CD14-positive monocyte (primary cell): ENCODE results near the gene TRPM2. TPM values are rescaled to one million over a fixed set of nuclear protein-coding genes. Genes with fewer than 3 reads are reported as not detected.
A peak's percentile ranks its signal among the peaks of the same experiment; 100 is the strongest.

Experiments used
- DNase-seq, 3 donors: peaks; one replicate each; pipeline ENCODE4 v3.0.0-alpha.2; 2011 to 2022
- H2AFZ ChIP-seq: 2 replicates; pipeline ENCODE4 v1.6.0; 2012; ENCODE audit warnings: mild to moderate bottlenecking, low read depth, low read length, inconsistent platforms; ENCODE audit not compliant: insufficient read depth, poor library complexity, severe bottlenecking
- H3K27ac ChIP-seq, 2 donors: 1 replicate in 1 of 2; 2 replicates in 1 of 2; pipeline ENCODE4 v1.5.1; 2012 to 2013; ENCODE audit warnings: low read length in 2 of 2, control low read depth in 1 of 2, inconsistent platforms in 1 of 2, low read depth in 1 of 2, mild to moderate bottlenecking in 1 of 2
- H3K27me3 ChIP-seq, 2 donors: one replicate each; pipeline versions ENCODE4 v1.6.0 to v1.6.1; 2011 to 2013; ENCODE audit warnings: low read length in 2 of 2; ENCODE audit not compliant: control insufficient read depth in 2 of 2, insufficient read depth in 2 of 2
- H3K36me3 ChIP-seq, 2 donors: replicated peaks in 1 of 2; 1 replicate in 1 of 2; 2 replicates in 1 of 2; pipeline versions ENCODE4 v1.5.1 to v1.6.1; 2012 to 2013; ENCODE audit warnings: low read length in 2 of 2, control low read depth in 1 of 2, inconsistent platforms in 1 of 2, mild to moderate bottlenecking in 1 of 2; ENCODE audit not compliant: insufficient read depth in 2 of 2, control insufficient read depth in 1 of 2
- H3K4me1 ChIP-seq, 2 donors: 1 replicate in 1 of 2; 2 replicates in 1 of 2; pipeline versions ENCODE4 v1.5.1 to v1.6.1; 2012 to 2013; ENCODE audit warnings: low read length in 2 of 2, control low read depth in 1 of 2, inconsistent platforms in 1 of 2, mild to moderate bottlenecking in 1 of 2, moderate library complexity in 1 of 2; ENCODE audit not compliant: insufficient read depth in 2 of 2, control insufficient read depth in 1 of 2
- H3K4me2 ChIP-seq: replicated peaks from 2 replicates; pipeline ENCODE3; 2012; ENCODE audit warnings: low read length, moderate library complexity, mild to moderate bottlenecking; ENCODE audit not compliant: poor library complexity, severe bottlenecking; ENCODE audit errors: extremely low read depth
- H3K4me3 ChIP-seq, 3 experiments: fragments of 200-600 bp in 1 of 3; sonication (generic) in 1 of 3; replicated peaks in 1 of 3; 1 replicate in 2 of 3; 2 replicates in 1 of 3; pipeline ENCODE4 v1.5.1; 2011 to 2013; ENCODE audit warnings: low read length in 3 of 3, mild to moderate bottlenecking in 3 of 3, control low read depth in 2 of 3, low read depth in 2 of 3, inconsistent platforms in 1 of 3, moderate library complexity in 1 of 3
- H3K79me2 ChIP-seq: 2 replicates; pipeline ENCODE4 v1.6.0; 2012; ENCODE audit warnings: mild to moderate bottlenecking, control low read depth, inconsistent platforms, low read length, moderate library complexity; ENCODE audit not compliant: insufficient read depth
- H3K9ac ChIP-seq: 2 replicates; pipeline ENCODE4 v1.6.0; 2017; ENCODE audit warnings: low read length, mild to moderate bottlenecking; ENCODE audit not compliant: insufficient read depth, poor library complexity, severe bottlenecking
- H3K9me3 ChIP-seq, 2 donors: replicated peaks in 1 of 2; 1 replicate in 1 of 2; 2 replicates in 1 of 2; pipeline versions ENCODE4 v1.5.1 to v1.6.1; 2012 to 2013; ENCODE audit warnings: low read length in 2 of 2, control low read depth in 1 of 2; ENCODE audit not compliant: control insufficient read depth in 1 of 2, insufficient read depth in 1 of 2
- H4K20me1 ChIP-seq: 2 replicates; pipeline ENCODE4 v1.6.0; 2012; ENCODE audit warnings: mild to moderate bottlenecking, low read length, control low read depth, moderate library complexity; ENCODE audit not compliant: insufficient read depth
- H3K27ac Mint-ChIP-seq, 7 donors: one replicate each; pipeline ENCODE4 v1.8.0; 2020; ENCODE audit warnings: mild to moderate bottlenecking in 7 of 7, mixed read lengths in 7 of 7, moderate library complexity in 6 of 7, inconsistent platforms in 2 of 7
- H3K27me3 Mint-ChIP-seq, 3 donors: one replicate each; pipeline ENCODE4 v1.8.0; 2021 to 2022; ENCODE audit warnings: low read depth in 3 of 3, mild to moderate bottlenecking in 3 of 3, mixed read lengths in 3 of 3, moderate library complexity in 3 of 3, inconsistent platforms in 1 of 3
- H3K36me3 Mint-ChIP-seq, 2 donors: one replicate each; pipeline ENCODE4 v1.8.0; 2020; ENCODE audit warnings: mixed read lengths in 2 of 2, inconsistent platforms in 1 of 2, mild to moderate bottlenecking in 1 of 2
- H3K4me1 Mint-ChIP-seq: one replicate; pipeline ENCODE4 v1.8.0; 2020; ENCODE audit warnings: mild to moderate bottlenecking, mixed read lengths
- H3K4me3 Mint-ChIP-seq, 2 donors: one replicate each; pipeline ENCODE4 v1.8.0; 2020; ENCODE audit warnings: mild to moderate bottlenecking in 2 of 2, mixed read lengths in 2 of 2, moderate library complexity in 1 of 2
- H3K9me3 Mint-ChIP-seq, 7 donors: one replicate each; pipeline ENCODE4 v1.8.0; 2020 to 2022; ENCODE audit warnings: mixed read lengths in 7 of 7, mild to moderate bottlenecking in 6 of 7, moderate library complexity in 6 of 7, inconsistent platforms in 2 of 7
- CTCF ChIP-seq: fragments of 200-600 bp; IDR thresholded peaks from one replicate; pipeline ENCODE4 v1.8.0; 2022; ENCODE audit warnings: antibody characterized with exemption, mild to moderate bottlenecking
- WGBS: methylation state at CpG from one replicate; pipeline ENCODE4 v1.1.5; 2013; ENCODE audit warnings: missing lambda C conversion rate; ENCODE audit not compliant: insufficient coverage; 5-methylcytosine and 5-hydroxymethylcytosine counted together
- intact Hi-C, 2 donors: fragments of 100-400 bp; cut with micrococcal nuclease; formaldehyde crosslinking; loops; one replicate each; pipeline versions ENCODE4 v1.15.0 to v1.15.1; 2023
- polyA plus RNA-seq, 3 donors: library from polyadenylated mRNA; depleted of rRNA in 1 of 3; unstranded in 2 of 3; stranded (reverse) in 1 of 3; fragments of 300-500 nt in 2 of 3; fragments of >200 nt in 1 of 3; fragmentation: Illumina TruSeq in 2 of 3; gene quantifications; 1 replicate in 2 of 3; 2 replicates in 1 of 3; pipeline ENCODE4 v1.2.3, GENCODE V29; 2012 to 2021

TRPM2 gene
- polyA plus RNA-seq, 3 donors, result 7.6 to 21.6 (median 12.2) TPM

- no CpG with 5 or more reads among the region's 8 CpGs for WGBS
- Histone ChIP-seq H3K4me2 (no peak overlapping the region), H3K9ac (no peak overlapping the region), H3K79me2 (no peaks in the 10 kb centered on the region), H3K9me3 (peaks cover 0 to 22% of the 10 kb centered on the region in 2 donors), H4K20me1 (no peaks in the 10 kb centered on the region), H3K4me3 (no peak overlapping the region), H2AFZ (no peak overlapping the region), H3K4me1 (no peaks in the 10 kb centered on the region), H3K36me3 (peaks cover 78 to 88% of the 10 kb centered on the region in 2 donors), H3K27ac (no peak overlapping the region), H3K27me3 (no peaks in the 10 kb centered on the region)
- H3K36me3 Mint-ChIP-seq, result peaks cover 38 to 57% of the 10 kb centered on the region in 2 donors
- H3K4me3 Mint-ChIP-seq, result no peak overlapping the region
- DNase-seq, result no peak
- H3K27me3 Mint-ChIP-seq, result peaks cover 0 to 5% (median 0%) of the 10 kb centered on the region in 3 donors
- no peak for TF ChIP-seq CTCF
- H3K4me1 Mint-ChIP-seq, result no peaks in the 10 kb centered on the region
- peak overlapping the region in 2 of 7 donors; percentile 35 to 55 for H3K27ac Mint-ChIP-seq
- intact Hi-C loops, result no loop called here
- peaks cover 5 to 26% (median 15%) of the 10 kb centered on the region in 7 donors for H3K9me3 Mint-ChIP-seq
Measured at GRCh38 chr21:44406953-44407352, 53.5 kb downstream of the TRPM2 start.

GRCh38 chr21:44407493-44407892, 54.1 kb downstream of the TRPM2 start:
- H3K9me3 Mint-ChIP-seq, result peaks cover 5 to 26% (median 15%) of the 10 kb centered on the region in 7 donors
- no peak for DNase-seq
- H3K9me3 ChIP-seq, result peaks cover 0 to 22% of the 10 kb centered on the region in 2 donors
- no peak overlapping the region for H3K27ac ChIP-seq
- intact Hi-C loops, result no loop called here
- no peaks in the 10 kb centered on the region for H3K4me1 ChIP-seq
- H3K79me2 ChIP-seq, result no peaks in the 10 kb centered on the region
- H3K4me2 ChIP-seq, result no peak overlapping the region
- WGBS, result no CpG with 5 or more reads among the region's 7 CpGs
- no peak overlapping the region for H3K4me3 Mint-ChIP-seq
- no peak overlapping the region for H3K27ac Mint-ChIP-seq
- H3K36me3 ChIP-seq, result peaks cover 74 to 88% of the 10 kb centered on the region in 2 donors
- H2AFZ ChIP-seq, result no peak overlapping the region
- H3K4me3 ChIP-seq, result no peak overlapping the region
- H3K27me3 ChIP-seq, result no peaks in the 10 kb centered on the region
- peaks cover 41 to 57% of the 10 kb centered on the region in 2 donors for H3K36me3 Mint-ChIP-seq
- H3K27me3 Mint-ChIP-seq, result peaks cover 0 to 5% (median 0%) of the 10 kb centered on the region in 3 donors
- no peak for TF ChIP-seq CTCF
- H4K20me1 ChIP-seq, result no peaks in the 10 kb centered on the region
- H3K4me1 Mint-ChIP-seq, result no peaks in the 10 kb centered on the region
- H3K9ac ChIP-seq, result no peak overlapping the region
